NCI-H82 (cell line): Measurements from ENCODE around the gene HLCS.

Experiments
- DNase-seq: peaks from one replicate; lab custom pipeline; 2025; lab: John Stamatoyannopoulos, UW

Gene HLCS

GRCh38 chr21:36881228-36881627 lies 85.2 kb downstream of the HLCS start:
- no peak for DNase-seq

- no peak for DNase-seq
Measured at GRCh38 chr21:36879827-36880226, 86.6 kb downstream of the HLCS start.

DNA sequence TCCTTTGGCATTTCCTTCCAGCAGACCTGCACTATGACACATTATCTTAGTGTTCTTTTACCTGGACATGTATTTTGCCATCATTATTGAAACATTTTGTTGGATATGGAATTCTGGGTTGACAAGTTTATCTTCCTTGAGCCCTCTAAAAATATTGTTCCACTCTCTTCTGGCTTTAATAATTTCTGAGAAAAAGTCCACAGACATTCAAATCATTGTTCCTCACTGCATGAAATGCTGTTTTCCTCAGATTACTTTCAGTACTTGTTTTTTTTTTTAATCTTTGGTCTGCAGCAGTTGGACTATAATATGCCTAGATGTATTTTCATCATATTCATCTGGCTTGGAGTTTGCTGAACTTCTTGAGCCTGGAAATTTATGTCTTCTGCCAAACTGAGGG lies 88.7 kb downstream of the HLCS start:
- DNase-seq: no peak

GRCh38 chr21:36874665-36875064 lies 91.8 kb downstream of the HLCS start:
- no peak for DNase-seq

GRCh38 chr21:36873513-36873912 lies 93.0 kb downstream of the HLCS start:
- DNase-seq: no peak

- DNase-seq: no peak
Measured at GRCh38 chr21:36867291-36867905, 99.1 kb downstream of the HLCS start.

DNA sequence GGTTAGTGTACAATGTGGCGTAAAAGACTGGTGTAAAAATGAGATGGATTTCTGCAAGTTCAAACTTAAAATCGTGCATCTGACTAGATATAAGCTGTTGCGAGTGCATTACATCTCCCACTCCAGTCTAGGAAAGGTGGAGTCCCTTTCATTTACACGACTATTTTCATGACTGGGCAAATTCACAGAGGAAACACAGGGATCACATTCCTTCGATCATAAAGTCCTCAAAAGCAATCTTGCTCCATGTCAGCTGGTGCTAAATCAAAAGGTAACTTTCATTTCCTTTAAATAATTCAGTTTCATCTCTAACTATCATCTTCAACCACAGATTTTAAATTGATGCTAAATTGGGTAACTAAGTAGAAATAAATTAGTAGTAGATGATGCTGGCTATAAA lies 100.0 kb downstream of the HLCS start:
- DNase-seq: no peak

- no peak for DNase-seq
Measured at GRCh38 chr21:36864974-36865373, 101.5 kb downstream of the HLCS start.

DNA sequence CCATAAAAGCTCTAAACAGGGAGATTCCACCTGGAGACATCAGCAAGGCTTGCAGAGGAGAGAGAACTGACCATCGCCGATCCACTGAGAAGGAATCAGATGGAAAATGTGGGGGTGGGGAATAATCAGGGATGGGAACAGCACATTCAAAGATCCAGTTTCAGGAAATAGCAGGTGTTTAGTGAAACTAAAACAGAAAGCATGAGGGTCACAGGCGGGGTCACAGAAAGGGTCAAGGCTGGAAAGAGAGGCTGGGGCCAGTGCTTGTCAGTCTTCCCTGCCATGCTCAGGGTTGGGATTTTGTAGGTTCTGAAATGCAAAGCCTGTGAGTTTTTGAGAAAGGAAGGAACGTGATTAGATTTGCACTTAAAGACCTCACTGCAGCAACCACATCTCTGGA lies 103.2 kb downstream of the HLCS start:
- DNase-seq: no peak

DNA sequence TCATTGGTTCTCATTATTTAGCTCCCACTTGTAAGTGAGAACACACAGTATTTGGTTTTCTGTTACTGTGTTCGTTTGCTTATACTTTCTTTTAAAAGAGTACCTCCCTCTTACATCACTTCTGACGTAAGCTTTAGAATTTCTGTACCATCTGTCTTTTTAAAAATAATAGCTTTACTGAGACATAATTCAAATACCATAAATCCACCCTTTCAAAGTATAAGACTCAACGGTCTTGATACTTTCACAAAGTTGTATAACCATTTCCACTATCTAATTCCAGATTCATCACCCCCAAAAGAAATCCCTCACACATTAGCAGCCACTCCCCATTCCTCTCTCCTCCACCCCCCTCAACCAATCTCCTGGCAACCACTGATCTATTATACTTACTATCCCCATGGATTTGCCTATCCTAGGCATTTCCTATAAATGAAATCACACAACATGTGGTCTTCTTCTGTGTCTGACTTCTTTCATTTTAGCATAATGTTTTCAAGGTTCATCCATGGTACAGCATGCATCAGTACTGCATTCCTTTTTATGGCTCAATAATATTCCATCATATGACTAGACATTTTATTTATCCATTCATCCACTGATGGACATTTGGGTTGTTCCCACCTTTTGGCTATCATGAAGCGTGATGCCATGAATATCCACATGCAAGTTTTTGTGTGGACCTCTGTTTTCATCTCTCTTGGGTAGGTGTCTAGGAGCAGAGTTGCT lies 104.7 kb downstream of the HLCS start:
- DNase-seq: no peak

- DNase-seq: no peak
Measured at GRCh38 chr21:36860736-36861594, 105.5 kb downstream of the HLCS start.

DNA sequence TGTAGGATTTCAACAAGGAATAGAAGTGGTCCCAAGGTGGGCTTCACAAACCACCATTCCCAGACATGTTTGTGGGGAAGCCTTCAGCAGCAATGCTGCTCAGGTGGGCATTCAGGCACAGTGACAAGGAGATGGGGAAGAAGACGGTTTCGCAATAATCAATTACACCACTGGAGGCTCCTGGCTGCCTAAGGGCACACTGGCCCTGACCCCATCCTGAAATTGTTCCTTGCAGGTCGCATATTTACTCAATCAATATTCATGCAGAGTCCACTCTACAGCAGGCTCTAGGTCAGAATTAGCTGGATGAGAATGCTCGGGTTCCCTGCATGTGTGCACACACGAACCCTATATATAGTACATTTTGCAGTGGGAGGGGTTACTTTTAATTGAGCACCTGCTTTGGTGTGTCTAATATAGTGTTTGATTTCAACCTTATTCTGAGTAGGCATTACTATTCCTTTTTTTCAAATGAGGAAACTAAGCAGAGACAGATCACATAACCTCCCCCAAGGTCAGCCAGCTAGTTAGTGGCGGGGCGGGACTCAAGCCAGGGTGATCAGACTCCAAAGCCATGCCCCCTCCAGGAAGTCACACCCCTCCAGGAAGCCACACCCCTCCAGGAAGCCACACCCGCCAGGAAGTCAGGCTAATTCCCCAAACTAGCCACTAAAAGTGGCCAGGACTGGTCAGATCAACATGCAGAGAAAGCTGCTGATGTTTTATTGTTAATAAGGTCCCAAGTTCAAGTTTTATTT lies 106.5 kb downstream of the HLCS start:
- DNase-seq: peak; percentile 52

DNA sequence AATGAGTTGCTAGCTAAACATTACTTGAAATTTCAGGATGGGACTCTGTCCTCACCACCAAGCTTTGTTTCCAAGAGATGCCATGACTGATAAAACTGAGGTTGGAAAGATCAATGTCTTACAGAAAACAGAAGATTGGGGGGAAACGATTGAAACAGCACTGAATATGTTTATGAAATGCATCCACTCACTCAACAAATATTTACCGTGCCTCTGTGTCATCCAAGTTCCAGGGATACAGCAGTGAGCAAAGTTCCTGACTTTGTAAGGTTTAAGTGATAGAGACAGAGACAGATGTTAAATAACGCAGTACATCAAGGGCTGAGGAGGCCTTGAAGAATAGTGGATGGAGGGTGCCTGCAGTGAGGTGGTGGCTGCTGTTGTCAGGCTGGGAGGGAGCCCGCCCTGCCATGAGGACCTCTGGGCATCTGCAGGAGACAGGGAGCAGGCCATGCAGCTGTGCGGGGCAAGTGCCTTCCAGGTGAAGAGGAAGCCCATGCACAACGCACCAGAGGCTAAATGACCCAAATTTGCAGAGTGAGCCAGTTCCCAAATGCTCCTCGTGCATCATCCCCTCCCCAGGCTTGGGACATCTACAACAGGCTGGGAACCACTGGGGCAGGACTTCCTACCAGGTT lies 108.0 kb downstream of the HLCS start:
- no peak for DNase-seq

GRCh38 chr21:36856643-36857042 lies 109.8 kb downstream of the HLCS start:
- DNase-seq: no peak

DNA sequence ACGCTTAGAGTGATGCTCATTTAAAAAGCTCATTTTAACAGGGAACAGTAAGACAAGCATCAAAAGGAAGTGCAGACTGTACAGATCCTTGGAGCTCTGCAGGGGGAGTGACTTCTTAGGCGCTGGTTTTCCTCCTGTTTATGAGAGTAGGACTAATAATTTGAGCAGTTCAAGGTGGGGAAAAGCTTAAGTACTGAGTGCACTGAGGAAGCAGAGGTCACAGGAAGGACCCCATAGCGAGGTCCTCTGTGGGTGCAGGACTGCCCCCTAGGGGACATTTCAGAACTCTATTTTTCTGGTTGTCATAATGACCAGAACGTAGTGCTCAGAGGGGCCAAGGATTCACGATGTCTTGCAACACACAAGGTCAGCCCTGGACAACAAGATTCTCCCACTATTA lies 112.1 kb downstream of the HLCS start:
- peak; percentile 85 for DNase-seq

DNA sequence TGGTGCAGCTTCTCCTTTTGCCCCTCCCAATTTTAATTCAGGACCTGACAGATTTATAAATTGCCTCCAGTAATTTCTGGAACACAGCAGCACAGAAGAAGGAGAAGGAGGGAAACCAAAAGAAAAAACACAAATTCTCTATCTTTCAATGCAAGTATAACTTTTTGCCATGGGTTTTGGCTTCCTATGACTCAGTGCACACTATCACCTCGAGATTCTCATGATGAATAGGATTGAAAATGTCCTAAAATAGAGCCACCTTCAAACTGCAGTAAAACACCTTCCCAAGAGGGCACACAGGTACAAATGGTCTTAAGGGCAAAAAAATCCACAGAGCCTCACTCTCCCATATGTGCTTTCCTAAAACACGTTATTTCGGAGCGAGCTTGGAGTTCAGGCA lies 113.6 kb downstream of the HLCS start:
- no peak for DNase-seq

GRCh38 chr21:36852293-36852692 lies 114.2 kb downstream of the HLCS start:
- no peak for DNase-seq

- no peak for DNase-seq
Measured at GRCh38 chr21:36851121-36851520, 115.3 kb downstream of the HLCS start.

DNA sequence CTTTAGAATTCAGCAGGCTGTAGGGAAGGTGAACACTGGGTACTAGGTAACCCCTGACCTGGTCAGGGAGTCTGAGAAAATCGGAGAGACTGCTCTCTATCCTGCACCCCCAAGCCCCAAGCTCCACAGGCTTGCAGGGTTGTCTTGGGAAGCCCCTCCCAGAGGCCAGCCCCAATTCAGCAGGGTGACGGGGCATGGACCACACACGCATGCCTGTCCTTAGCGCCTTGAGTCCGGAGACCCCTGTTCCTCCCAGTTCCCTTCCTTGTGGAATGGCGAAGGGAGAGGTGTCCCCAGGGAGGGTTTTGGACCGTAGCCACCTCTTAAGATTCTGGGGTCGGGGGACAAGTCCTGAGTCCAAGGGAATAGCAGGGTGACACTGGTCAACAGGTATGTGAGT lies 116.1 kb downstream of the HLCS start:
- no peak for DNase-seq

DNA sequence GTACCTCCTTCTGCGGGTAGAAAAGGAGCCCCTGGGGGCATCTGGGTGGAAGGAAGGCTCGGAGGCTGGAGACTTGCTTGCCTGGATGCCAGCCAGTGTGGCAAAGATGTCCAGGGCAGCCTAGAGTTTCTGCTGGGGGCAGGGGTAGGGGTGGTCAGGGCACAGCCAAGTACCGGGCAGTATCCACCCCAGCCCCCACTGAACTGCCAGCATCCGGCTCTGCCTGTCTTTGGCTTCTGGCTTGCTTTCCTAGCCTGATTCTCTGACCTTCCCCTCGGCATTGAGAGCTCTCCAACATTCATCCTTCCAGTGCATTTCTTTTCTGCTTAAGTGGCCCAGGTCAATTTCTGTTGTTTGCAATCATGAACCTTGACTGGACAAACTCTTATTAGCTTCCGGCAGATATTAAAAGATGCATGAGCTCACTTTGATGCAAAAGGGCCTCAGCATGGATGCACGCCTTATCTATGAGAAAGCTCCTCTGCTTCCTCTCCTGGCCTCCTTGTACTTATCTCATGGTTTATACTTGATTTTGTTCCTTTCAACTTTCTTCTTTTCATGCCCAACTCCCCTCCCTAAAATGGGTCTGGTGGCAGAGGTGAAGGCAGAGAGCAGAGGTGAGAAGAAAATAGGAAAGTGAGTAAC lies 116.9 kb downstream of the HLCS start:
- no peak for DNase-seq

DNA sequence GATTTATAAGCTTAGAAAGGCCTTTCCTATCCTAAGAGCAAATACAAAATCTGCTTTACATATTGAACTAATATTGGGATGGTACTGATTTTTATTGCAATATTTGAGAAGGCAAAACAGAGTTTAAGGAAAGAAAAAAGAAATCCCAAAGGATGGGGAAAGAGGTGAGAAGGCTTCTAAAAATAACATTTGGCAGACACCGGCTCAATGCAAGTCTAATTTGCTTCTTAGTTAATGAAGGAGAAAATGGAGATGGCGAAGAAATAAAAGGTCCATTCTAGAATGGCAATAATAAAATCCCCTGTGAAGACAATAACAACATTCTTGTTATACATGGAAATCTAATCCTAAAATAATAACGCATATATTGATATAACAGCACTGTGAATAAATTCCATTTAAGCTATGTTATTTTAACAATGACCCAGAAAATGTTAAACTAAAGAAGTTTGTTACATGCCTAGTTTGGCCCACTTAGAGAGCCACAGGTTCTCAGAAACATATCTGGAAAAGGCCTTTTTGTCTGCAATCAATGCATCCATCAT lies 117.7 kb downstream of the HLCS start:
- no peak for DNase-seq
